Ishikawa (cell line): Measurements from ENCODE around the gene GLI3.

Experiments
- CEBPB ChIP-seq: IDR thresholded peaks from 2 replicates; pipeline ENCODE4 v1.6.1; 2012
- EP300 ChIP-seq: IDR thresholded peaks from 2 replicates; pipeline ENCODE4 v1.6.1; 2012; ENCODE audit warnings: borderline replicate concordance
- FOXM1 ChIP-seq: IDR thresholded peaks from 2 replicates; pipeline ENCODE4 v1.6.1; 2012; ENCODE audit warnings: low read depth, borderline replicate concordance
- NFIC ChIP-seq: IDR thresholded peaks from 2 replicates; pipeline ENCODE4 v1.6.1; 2012
- TAF1 ChIP-seq: IDR thresholded peaks from 2 replicates; pipeline ENCODE4 v1.6.1; 2012; ENCODE audit warnings: low read depth, mild to moderate bottlenecking
- TCF12 ChIP-seq: IDR thresholded peaks from 2 replicates; pipeline ENCODE4 v1.6.1; 2012; ENCODE audit warnings: low read depth
- TEAD4 ChIP-seq: IDR thresholded peaks from 2 replicates; pipeline ENCODE4 v1.6.1; 2012
- USF1 ChIP-seq: IDR thresholded peaks from 2 replicates; pipeline ENCODE4 v1.6.1; 2012
- YY1 ChIP-seq: IDR thresholded peaks from 2 replicates; pipeline ENCODE4 v1.6.1; 2012; ENCODE audit warnings: low read depth
- ZBTB7A ChIP-seq: IDR thresholded peaks from 2 replicates; pipeline ENCODE4 v1.6.1; 2012; ENCODE audit warnings: low read depth
- TF ChIP-seq, protein P1 (sequence below): IDR thresholded peaks from 2 replicates; pipeline ENCODE4 v1.6.1; 2012
- TF ChIP-seq, protein P2 (sequence below): IDR thresholded peaks from 2 replicates; pipeline ENCODE4 v1.6.1; 2012; ENCODE audit warnings: low read depth, mild to moderate bottlenecking

DNA sequence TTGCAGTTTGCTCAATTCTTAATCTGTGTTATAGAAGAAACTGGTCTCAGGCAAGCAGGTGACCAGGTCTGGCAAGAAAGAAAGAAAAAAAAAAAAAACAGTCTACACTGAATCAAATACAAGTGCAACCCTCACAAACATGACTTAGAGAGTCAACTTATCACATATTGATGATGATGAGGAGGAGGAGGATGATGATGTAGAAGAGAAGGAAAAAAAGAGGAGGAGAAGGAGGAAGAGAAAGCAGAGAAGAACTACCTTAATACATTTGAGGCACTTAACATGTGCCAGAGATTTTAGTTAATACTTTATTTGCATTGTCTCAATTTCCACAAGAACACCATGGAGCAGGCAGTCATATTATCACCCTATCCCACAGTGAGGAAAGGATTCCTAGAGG, 91.5 kb downstream of the GLI3 start:
- TF ChIP-seq EP300 (no peak), YY1 (no peak), FOXM1 (no peak), TEAD4 (no peak), NFIC (no peak), CEBPB (no peak), USF1 (no peak), TCF12 (no peak), ZBTB7A (no peak), TAF1 (no peak)
- TF ChIP-seq, protein P1, sequence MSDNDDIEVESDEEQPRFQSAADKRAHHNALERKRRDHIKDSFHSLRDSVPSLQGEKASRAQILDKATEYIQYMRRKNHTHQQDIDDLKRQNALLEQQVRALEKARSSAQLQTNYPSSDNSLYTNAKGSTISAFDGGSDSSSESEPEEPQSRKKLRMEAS = no peak
- TF ChIP-seq, protein P2, sequence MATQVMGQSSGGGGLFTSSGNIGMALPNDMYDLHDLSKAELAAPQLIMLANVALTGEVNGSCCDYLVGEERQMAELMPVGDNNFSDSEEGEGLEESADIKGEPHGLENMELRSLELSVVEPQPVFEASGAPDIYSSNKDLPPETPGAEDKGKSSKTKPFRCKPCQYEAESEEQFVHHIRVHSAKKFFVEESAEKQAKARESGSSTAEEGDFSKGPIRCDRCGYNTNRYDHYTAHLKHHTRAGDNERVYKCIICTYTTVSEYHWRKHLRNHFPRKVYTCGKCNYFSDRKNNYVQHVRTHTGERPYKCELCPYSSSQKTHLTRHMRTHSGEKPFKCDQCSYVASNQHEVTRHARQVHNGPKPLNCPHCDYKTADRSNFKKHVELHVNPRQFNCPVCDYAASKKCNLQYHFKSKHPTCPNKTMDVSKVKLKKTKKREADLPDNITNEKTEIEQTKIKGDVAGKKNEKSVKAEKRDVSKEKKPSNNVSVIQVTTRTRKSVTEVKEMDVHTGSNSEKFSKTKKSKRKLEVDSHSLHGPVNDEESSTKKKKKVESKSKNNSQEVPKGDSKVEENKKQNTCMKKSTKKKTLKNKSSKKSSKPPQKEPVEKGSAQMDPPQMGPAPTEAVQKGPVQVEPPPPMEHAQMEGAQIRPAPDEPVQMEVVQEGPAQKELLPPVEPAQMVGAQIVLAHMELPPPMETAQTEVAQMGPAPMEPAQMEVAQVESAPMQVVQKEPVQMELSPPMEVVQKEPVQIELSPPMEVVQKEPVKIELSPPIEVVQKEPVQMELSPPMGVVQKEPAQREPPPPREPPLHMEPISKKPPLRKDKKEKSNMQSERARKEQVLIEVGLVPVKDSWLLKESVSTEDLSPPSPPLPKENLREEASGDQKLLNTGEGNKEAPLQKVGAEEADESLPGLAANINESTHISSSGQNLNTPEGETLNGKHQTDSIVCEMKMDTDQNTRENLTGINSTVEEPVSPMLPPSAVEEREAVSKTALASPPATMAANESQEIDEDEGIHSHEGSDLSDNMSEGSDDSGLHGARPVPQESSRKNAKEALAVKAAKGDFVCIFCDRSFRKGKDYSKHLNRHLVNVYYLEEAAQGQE = no peak
